HG02970 (cell line): Measurements from ENCODE around the gene CCDC78.

Experiments used
- ATAC-seq: cut with Tn5 transposase; IDR thresholded peaks from one replicate; pipeline ENCODE4 v1.9.1; 2021; ENCODE audit warnings: mild to moderate bottlenecking, moderate library complexity, moderate number of reproducible peaks; ENCODE audit not compliant: unreplicated experiment, low FRiP score

The CCDC78 gene

GRCh38 chr16:682493-683395 lies 43.5 kb downstream of the CCDC78 start:
- ATAC-seq = no peak

- no peak for ATAC-seq
These were observed 44.4 kb downstream of the CCDC78 start for GRCh38 chr16:681746-682427.

- ATAC-seq = no peak
These were observed 45.1 kb downstream of the CCDC78 start for GRCh38 chr16:680967-681745.

GRCh38 chr16:680625-680945 lies 45.7 kb downstream of the CCDC78 start:
- ATAC-seq = no peak

GRCh38 chr16:679814-680624 lies 46.2 kb downstream of the CCDC78 start, which contains the start of gene STUB1:
Gene STUB1, plus strand, starts transcription at chr16:680410. Its CDS starts 116 bp downstream, at chr16:680526.
- no peak for ATAC-seq

- no peak for ATAC-seq
These were observed 47.1 kb downstream of the CCDC78 start for GRCh38 chr16:678858-679813.

DNA sequence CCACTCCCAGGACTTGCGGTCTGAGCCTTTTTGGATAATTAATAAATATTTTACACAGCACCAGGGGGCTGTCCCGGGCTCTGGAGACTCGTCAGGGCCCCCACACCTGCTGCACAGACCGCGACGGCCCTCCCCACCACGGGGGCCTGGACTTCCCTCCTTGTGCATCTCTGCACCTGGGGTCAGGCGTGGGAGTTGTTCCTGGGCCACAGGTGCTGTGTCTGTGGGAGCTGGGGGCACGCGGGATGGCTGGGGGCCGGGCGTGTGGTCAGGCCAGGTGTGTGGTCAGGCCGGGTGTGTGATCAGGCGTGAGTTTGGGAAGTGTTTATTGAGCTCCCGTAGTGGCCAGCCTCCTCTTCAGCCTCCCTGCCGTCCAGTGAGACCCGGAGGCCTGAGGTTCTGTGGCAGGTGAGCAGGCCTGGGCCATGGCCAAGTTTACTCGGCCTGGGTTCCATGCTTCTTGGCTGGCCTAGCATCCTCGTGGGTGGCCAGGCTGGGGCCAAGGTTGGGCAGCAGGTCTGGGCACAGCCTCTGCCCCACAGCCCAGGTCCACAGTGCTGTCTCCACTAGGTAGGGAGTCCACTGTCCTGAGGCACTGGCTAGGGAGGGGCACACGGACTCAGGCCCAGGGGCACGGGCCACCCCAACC lies 47.9 kb downstream of the CCDC78 start:
- ATAC-seq = no peak

DNA sequence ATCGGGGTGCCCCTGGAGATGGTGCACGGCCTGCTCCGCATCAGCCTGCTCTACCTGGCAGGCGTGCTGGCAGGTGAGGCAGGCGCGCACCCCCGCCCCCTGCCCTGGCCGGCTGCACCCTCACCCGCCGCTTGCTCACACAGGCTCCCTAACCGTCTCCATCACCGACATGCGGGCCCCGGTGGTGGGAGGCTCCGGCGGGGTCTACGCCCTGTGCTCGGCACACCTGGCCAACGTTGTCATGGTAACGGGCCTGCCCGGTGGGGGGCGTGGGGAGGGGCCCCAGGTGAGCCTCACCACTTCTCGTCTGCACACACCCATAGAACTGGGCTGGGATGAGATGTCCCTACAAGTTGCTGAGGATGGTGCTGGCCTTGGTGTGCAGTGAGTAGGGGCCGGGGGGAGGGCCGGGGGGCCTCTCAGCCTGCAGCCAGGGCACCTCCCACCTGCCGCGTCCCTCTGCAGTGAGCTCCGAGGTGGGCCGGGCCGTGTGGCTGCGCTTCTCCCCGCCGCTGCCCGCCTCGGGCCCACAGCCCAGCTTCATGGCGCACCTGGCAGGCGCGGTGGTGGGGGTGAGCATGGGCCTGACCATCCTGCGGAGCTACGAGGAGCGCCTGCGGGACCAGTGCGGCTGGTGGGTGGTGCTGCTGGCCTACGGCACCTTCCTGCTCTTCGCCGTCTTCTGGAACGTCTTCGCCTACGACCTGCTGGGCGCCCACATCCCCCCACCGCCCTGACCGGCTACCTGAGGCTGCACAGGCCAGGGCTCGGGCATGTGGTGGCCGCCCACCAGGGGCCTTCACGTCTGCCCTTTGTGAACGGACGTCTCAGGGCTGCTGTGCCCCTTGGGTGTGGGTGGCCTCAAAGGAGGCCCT lies 48.7 kb downstream of the CCDC78 start:
- no peak for ATAC-seq

DNA sequence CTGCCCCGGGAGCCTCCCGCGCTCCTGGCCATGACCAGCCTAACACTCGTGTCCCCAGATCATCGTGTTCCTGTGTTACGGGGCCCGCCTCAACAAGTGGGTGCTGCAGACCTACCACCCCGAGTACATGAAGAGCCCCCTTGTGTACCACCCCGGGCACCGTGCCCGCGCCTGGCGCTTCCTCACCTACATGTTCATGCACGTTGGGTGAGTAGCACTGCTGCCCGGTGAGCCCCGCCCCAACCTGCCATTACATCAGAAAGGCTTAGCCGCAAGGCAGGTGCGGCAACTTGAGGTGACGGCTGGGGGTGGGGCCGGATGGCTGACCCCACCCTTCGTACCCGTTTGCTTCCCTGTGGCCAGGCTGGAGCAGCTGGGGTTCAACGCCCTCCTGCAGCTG lies 49.3 kb downstream of the CCDC78 start:
- no peak for ATAC-seq

- ATAC-seq = no peak
These were observed 49.7 kb downstream of the CCDC78 start for GRCh38 chr16:676565-676902.

DNA sequence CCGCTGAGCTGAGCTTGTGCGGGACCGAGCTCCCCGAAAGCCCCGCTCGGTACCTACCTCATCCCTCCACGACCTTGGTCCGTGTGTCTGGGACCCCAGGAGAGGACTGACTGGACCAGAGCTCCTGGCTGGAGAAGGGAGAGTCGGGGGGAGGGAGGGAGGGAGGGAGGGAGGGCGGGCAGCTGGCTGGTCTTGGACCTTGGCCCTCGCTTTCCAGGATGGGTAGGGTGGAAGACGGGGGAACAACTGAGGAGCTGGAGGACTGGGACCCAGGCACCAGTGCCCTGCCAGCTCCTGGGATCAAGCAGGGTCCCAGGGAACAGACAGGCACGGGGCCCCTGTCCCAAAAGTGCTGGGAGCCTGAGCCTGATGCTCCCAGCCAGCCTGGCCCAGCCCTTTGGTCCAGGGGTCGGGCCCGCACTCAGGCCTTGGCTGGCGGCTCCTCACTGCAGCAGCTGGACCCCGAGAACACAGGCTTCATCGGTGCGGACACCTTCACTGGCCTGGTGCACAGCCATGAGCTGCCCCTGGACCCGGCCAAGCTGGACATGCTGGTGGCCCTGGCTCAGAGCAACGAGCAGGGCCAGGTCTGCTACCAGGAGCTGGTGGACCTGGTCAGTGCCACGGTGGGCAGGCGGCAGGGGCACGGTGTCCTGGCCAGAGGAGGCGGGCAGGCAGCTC lies 50.2 kb downstream of the CCDC78 start:
- no peak for ATAC-seq

GRCh38 chr16:674968-675883 lies 51.0 kb downstream of the CCDC78 start, which contains the start of gene RHBDL1:
Gene RHBDL1, plus strand, starts transcription at chr16:675671. Its CDS starts 120 bp downstream, at chr16:675791.
- no peak for ATAC-seq

GRCh38 chr16:674214-674881 lies 51.9 kb downstream of the CCDC78 start:
- ATAC-seq = no peak

DNA sequence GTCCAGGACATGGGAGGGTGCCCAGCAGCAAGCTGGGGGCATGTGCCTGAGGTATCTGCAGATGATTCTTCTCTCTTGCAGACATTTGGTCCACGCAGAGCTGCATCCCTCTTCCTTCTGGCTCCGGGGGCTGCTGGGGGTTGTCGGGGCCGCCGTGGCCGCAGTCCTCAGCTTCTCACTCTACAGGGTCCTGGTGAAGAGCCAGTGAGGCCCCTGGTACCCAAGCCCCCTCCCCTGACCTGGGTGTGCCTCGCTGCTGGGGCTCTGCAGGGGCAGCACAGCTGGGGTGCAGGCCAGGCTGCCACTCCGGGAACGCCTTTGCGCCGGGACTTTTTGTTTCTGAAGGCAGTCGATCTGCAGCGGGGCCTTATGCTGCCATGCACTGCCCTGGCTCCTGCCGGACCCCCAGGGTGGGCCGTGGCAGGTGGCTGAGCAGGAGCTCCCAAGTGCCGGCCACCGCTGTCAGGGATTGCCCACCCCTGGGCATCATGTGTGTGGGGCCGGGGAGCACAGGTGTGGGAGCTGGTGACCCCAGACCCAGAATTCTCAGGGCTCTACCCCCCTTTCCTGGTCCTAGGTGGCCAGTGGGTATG lies 52.7 kb downstream of the CCDC78 start:
- no peak for ATAC-seq

GRCh38 chr16:672851-673250 lies 53.4 kb downstream of the CCDC78 start:
- no peak for ATAC-seq
